GM18508 (cell line): Measurements from ENCODE around the gene UCP2.

ENCODE experiments used
- ATAC-seq: cut with Tn5 transposase; IDR thresholded peaks from one replicate; pipeline ENCODE4 v1.9.1; 2021; ENCODE audit warnings: moderate number of reproducible peaks; ENCODE audit not compliant: insufficient read depth, unreplicated experiment

Gene UCP2

DNA sequence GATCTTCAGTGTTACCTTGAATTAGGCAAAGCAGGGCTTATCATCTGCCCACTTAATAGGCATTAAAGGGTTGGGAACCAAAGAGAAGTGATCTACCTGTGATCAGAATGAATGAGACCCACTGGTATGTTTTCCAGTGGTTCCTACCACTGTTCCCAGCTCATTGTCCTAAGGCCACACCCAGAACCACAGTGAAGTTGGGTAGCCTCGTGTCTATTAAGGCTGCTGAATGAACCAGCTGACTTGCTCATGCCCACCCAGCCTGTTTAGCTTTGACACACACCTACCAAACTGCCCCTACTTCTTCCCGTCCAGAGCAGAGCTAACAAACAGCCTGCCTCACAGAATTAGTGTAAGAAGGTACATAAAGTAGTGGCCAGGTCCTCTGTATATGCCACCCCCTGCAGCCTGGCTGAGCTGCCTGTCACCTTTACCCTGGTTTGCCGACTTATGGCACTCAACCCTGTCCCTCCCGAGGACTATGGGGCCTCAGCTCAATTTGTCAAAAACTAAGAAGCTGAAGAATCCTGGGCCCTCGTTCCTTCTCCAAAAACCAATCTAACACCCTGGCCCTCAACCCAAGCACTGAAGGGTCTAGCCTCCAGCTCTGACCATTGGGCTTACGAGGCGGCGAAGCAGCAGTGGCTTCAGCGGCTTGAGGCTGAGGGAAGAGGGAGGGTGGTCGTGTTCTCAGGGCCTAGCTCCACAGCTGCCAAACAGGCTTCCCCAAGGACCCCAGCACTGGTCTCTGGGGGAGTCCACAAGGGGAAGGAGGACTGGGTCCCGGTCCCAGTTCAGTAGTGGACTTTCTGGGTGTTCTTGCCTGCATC lies 9.8 kb downstream of the UCP2 start:
- no peak for ATAC-seq

DNA sequence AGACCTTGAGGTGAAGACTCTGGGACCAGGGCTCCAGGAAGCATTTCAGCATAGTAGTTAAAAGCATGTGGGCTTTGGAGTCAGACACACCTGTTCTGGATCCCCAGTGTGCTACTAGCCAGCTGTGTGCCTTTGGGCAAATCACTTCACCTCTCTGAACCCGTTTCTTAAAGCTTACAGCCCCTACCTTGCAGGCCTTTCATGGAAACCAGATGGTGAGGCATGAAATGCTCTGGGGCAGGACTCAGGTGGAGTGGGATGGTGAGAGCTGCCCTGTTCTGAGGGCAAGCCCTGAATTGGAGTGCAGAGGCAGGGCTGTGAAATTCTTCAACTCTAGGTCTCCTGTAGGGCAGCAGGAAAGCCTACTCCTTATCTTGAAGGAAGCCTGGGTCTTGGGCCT lies 10.5 kb downstream of the UCP2 start:
- no peak for ATAC-seq

DNA sequence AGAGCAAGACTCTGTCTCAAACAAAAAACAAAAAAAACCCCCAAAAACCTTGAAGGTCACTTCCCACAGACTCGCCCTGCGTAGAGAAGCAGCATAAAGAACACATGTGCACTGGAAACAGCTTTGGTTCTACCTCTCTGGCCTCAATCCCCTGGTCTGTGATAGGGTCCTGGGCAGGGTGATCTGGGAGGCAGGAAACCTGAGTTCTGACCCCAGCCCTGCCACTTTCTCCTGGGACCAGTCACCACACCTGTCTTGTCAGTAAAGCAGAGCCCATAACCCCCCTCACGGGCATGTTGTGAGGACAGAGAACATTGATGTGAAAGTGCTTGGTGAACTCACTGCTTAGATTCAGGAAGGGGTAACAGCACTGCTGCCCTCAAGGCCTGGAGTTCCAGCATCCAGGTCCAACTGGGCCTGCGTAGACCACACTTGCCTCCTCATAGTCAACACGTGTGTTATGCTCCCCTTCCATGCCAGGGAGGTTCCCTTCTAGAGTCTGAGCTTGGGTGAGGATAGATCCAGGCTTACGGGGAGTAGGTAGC lies 11.4 kb downstream of the UCP2 start:
- no peak for ATAC-seq

DNA sequence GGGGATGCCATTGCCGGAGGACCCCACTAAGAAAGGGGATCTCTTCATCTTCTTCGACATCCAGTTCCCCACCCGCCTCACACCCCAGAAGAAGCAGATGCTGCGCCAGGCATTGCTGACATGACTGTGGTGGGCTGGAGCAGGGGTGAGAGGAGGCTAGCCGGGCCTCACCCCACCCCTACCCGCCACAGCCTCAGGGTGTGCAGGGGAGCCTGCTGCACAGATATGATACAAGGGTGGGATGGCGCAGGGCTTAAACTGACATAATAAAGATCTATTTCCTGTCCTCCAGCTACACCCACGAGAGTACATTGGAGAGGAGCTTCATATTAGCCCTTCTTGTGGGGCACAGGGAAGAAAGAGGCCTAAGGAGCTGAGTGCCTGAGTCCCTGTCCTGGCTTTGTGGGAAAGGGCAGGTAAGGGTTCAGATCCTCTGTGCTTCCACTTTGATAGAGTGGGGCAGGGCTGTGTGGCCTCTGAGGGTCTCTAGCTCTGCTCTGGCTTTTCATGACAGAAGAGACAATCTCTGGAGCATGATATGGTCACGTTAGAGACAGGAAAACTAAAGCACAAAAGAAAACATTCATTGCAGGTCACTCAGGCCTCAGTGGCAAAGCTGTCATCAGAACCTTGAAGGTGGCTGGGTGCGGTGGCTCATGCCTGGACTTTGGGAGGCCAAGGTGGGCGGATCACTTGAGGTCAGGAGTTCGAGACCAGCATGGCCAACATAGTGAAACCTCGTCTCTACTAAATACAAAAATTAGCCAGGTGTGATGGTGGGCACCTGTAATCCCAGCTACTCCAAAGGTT lies 12.4 kb downstream of the UCP2 start:
- no peak for ATAC-seq

DNA sequence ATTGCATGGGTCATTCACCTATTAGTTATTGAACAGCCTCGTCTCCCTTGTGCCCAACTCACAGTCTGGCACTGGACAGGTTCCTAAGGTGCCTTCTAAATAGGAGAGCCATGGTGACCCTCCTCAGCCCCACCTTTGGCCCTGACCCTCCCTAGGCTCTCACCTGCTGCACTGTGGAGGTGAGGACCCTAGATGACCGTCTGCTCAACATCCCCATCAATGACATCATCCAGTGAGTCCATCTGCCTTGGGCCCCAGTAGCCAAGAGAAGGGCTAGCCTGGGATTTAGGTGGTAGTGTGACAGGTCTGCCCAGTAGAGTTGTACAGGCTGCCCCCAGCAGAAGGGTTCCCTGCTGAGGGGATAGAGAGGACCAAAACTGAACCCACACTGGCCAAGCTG lies 13.6 kb downstream of the UCP2 start:
- no peak for ATAC-seq

DNA sequence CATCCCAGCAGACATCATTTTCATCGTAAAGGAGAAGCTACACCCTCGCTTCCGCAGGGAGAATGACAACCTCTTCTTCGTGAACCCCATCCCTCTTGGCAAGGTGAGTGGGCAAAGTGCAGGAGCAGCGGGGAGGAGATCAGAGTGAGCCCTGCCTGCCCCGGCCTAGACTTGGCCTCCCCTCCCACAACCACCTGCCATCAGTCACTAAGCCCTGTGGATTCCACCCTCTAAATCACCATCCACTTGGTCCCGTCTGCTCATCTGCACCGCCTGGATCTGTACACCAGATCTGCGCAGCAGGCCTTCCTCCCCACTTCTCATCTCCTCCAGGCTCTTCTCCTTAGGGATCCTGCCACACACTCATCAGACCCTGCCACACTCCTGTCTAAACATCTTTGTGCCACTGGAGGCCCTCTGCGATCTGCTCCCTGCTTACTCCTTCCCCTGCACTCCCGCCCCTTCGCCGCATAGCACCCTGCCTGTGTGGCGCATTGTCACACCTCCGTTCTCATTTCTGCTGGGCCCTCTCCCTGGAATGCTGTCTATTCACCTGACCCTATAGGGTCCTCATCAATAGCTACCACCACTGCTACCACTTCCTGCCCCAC lies 14.2 kb downstream of the UCP2 start:
- ATAC-seq, result no peak

DNA sequence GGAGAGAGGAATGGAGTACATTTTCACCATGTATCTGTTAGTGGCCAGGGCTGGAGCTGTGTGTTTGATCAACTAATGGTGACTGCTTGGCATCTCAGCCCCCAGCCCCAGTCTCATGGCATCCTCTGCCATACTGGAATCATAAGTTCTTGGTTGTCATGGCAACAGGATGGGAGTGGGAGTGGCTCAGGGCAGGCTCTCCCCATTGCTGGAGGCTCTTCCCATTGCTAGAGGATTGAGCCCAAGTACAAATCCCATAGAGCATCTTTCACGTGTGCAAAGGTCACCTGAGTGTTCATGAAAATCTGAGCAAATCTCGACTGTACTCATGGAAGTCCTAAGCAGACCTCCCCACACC lies 16.9 kb downstream of the UCP2 start:
- no peak for ATAC-seq

DNA sequence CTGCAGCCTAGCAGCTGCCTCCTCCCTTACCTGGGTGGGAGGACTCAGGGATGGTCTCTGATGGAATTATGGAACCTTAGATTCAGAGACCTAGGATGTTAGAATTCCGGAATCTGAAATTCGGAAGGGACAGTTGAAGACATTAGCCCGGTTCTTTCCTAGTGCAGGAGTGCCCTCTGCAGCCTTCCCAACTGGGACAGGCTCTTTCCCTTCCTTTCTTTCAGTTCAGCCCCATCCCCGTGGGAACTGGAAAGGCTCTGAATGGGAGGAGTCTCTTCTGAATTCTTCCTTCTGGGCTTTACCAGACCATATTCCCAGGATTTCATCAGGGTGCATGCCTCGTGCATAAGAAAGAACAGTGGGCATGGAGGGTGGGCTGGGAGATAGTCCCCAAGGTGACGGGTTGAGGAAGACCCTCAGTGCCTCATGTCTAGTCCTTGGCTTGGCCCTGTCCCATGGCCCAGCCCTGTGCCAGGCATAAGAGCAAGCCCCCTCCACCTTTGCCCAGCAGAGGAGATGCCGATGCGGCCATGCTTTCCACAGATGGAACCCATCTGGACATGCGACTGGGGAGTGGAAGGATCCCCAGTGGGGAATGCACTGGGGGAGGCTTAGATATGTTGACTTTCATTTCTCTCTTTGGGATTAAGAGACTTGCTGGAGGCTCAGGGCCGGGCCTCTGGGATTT lies 17.4 kb downstream of the UCP2 start:
- no peak for ATAC-seq

DNA sequence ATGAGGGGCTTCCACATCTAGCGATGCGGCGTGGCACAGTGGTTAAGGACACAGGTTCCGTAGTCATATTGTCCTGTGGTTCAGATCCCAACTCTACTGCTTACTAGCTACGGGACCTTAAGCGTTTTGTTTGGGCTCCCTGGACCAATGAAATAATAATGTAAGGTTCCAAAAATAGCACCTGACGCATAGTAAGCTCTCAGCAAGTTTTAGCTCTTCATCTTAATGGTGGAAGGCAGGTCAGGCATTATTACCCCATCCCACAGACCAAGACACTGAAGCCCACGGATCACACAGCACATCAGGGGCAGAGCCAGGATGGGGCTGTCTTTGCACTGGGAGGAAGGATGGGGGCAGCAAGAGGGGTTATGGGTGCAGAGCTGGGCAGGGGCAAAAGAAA lies 18.8 kb downstream of the UCP2 start:
- ATAC-seq, result no peak

DNA sequence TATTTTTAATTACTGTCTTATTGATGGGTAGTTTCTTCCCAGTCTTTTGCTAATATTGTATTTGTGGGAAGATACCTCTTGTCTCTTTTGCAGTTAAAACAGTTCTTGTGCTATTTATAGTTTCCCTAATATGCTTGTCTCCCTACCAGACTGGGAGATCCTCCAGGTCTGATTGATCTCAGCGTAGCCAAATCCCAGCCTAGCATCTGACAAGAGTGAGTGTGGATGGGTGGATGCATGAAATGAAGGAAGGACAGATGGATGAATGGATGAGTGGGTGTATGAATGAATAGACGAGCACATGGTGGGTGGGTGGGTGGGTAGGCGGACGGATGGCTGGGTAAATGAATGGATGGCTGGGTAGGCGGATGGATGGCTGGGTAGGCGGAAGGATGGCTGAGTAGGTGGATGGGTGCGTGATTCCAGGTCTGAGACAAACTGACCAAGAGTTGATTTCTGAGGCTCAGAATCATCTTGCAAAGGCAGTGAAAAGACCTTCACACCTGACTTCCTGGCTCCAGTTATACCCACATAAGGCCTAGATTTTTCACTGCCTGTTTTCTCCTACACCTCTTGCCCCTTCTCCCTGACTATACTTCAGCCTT lies 20.4 kb downstream of the UCP2 start:
- ATAC-seq, result no peak

DNA sequence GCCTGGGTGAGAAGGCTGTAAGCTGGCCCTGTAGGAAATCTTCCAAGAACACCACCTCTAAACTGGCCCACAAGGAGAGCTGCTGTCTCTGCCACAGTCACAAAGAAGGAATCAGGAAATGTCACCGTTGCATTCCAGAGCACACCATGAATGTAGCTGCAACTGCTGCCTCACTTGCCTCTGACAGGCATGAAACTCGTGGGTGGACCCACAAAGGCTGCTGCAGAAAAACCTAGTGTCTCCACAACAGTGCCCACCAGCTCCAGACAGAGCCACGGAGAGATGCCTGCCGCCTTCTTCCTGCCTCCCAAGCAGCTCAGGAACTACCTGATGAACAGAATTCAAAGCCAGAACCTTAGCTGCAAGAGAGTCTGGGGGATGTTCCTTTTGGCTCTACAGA lies 21.3 kb downstream of the UCP2 start:
- ATAC-seq, result no peak

DNA sequence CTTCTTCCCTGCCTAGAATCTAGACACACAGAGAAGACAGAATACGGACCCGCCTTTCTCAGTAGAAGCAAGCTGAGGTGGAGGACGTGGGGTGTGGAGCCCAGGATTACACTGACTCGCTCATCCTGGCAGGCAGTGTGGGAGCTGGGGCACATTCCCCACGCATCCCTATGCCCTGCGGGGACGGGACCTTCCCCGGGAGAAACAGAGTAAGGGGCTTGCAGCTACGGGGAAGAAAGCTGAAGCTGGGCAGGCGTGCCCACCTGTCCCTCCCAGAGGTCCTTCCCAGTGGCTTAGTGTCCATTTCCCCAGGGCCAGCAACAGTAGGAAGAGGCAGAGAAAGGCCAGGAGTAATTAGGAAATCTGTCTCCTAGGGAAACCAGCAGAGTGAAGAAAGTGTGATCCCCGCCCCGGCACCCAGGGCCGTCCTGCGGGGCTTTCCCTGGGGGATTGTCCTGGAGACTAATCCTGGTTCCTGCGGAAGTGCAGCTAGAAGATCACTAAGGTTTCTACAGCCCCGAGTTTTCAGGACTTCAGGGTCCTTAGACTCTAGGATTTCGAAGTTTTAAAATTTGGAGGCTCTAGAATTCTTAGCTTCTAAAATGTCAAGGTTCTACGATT lies 24.0 kb downstream of the UCP2 start:
- no peak for ATAC-seq

DNA sequence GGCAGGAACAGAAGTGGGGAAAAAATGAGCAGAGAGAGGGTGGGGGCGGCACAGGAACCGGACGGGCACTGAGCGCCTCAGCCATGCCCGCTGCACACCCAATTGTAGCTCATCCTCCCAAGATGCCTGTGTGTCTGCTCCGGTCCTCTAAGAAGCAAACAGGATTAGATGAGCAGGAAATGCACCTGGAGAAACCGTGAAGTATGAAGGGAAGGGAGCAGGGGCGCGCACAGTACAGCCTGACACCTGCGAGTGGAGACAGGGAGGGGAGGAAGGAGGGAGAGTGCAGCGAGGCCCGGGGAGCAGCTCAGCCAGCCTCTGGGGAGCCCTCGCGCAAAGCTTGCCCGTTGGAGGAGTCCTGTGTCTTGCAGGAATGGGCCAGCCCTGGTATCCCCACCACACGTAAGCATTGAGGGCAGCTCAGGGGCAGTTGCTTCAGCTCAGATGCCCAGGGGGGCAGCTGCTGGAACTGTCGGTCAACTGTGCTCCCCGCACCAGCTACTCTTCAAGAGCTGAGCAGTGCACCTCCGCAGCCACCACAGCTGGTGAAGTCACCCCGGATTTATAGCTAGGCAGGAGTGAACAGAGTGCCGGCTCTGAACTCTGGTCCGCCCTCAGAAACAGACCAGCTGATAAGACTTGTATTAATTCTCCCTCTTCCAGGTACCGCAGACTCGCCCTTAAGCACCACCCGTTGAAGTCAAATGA lies 24.8 kb downstream of the UCP2 start:
- no peak for ATAC-seq

DNA sequence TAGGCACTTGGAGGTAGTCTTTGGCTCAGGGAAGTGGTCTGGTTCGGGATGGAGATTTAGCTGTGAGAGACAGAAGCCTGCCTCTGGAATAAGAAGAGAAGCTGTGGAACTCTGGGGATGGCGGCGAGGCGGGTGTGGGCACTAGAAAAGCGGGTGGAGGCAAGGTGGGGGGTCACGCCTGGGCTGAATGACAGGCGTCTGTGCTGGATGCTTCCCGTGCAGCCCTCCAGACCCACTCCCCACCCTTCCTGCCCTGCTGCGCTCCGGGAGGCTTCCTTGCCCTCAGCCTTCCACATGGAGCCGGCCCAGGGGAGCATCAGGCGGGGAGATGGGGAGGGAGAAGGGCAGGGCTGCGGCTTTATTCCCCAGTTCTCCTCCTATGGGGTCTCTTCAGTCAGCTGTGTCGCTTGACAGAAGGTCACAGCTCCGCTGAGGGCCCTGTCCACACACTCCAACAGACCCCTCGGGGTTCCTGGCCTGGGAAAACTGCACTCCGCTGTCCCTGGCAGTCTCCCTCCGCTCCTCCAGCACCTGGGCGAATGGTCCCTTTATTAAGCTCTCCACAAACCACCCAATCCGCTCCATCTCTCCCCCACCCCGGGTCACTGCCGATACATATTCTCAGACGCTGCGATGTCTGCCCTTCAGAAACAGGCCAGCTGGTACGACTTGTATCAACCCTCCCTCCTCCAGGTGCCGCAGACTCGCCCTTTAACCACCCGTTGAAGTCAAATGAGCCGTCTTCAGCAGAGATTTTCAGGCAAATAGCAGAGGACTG lies 25.6 kb downstream of the UCP2 start:
- ATAC-seq, result no peak

DNA sequence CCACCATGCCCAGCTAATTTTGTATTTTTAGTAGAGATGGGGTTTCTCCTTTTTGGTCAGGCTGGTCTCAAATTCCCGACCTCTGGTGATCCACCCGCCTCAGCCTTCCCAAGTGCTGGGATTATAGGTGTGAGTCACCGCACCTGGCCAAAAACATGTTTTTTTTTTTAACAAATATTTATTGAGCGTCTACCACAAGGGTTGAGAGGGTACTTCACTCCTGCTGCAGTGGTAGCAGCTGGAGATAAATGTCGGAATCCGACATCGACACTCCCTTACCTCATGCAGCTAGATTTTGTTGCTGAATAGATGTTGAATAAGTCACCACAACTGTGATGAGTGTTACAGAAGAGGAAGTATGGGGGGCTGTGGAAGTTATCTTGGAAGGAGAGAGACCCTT lies 30.8 kb downstream of the UCP2 start:
- no peak for ATAC-seq

DNA sequence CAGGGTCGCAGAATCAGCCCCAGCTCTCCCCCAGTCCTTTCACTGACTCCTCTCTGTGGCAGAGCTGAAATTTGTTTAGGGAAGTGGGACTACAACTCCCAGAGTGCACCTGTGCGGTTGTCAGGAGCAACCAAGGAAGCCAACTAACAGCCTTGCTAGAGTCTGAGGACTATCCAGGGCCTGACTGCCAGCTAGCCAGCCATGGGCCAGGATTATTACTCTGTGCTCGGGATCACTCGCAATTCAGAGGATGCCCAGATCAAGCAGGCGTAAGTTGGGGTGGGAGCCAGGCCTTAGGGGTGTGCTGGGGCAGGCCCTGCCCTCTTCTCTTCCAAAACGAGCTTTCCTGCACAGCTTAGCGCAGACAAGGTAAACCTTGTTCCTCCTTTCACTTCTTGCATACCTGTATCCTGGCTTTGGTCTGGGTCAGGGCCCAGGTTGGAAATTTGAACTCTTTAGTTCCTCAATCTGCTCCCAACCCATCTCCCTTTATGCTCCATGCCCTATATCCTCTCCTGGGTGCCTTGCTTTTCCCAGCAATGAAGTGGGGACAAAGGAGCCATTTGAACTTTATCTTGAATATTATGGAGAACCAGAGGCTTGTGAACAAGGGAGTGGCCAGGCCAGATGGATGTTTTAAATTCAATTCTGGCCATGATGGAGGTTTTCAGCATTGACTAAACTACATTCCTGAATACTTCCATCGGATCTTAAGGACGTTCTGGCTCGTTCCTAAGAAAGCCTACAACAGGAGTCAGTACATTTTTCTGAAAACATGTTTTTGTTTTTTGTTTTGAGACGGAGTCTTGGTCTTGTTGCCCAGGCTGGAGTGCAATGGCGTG lies 31.6 kb downstream of the UCP2 start, which contains the start of gene DNAJB13:
TSS of gene DNAJB13 (plus strand) at position 158 of the 842 bp plus-strand sequence. CDS start at position 202, 44 bp downstream.
- ATAC-seq, result peak; percentile 77

DNA sequence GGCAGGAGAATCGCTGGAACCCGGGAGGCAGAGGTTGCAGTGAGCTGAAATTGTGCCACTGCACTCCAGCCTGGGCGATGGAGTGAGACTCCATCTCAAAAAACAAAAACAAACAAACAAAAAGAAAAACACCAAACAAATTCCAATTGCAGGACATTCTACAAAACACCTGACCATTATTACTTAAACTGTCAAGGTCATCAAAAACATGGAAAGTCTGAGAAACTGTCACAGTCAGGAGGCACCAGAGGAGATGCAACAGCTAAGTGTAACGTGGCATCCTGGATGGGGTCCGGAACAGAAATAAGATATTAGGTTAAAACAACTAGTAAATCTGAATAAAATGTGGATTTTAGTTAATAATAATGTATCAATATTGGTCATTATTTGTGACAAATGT lies 32.7 kb downstream of the UCP2 start:
- ATAC-seq, result no peak
